Measurements from ENCODE around the gene ITGA5.

- TF ChIP-seq, protein P1, sequence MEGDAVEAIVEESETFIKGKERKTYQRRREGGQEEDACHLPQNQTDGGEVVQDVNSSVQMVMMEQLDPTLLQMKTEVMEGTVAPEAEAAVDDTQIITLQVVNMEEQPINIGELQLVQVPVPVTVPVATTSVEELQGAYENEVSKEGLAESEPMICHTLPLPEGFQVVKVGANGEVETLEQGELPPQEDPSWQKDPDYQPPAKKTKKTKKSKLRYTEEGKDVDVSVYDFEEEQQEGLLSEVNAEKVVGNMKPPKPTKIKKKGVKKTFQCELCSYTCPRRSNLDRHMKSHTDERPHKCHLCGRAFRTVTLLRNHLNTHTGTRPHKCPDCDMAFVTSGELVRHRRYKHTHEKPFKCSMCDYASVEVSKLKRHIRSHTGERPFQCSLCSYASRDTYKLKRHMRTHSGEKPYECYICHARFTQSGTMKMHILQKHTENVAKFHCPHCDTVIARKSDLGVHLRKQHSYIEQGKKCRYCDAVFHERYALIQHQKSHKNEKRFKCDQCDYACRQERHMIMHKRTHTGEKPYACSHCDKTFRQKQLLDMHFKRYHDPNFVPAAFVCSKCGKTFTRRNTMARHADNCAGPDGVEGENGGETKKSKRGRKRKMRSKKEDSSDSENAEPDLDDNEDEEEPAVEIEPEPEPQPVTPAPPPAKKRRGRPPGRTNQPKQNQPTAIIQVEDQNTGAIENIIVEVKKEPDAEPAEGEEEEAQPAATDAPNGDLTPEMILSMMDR (IDR thresholded peaks at IDR 0.05), result no peak
- no peak for TF ChIP-seq POLR2A (IDR thresholded peaks at IDR 0.05)
Measured at GRCh38 chr12:54352891-54353874, 65.9 kb downstream of the ITGA5 start.
